HEK293 (cell line): Measurements from ENCODE around the gene ACCSL.

Source experiments
- CTCF ChIA-PET: fragments of 350-600 bp; formaldehyde crosslinking; extraction: SDS; loops from one replicate; lab custom pipeline; 2021; ENCODE audit warnings: antibody characterized with exemption; lab: Yijun Ruan, JAX
- POLR2A ChIA-PET: fragments of 300-600 bp; formaldehyde crosslinking; extraction: SDS; loops from one replicate; lab custom pipeline; 2020; ENCODE audit warnings: antibody characterized with exemption, inconsistent platforms; lab: Yijun Ruan, JAX
- H3K27ac ChIP-seq: fragments of 200-500 bp; sonication (Bioruptor generic); 2 replicates; pipeline ENCODE4 v1.5.1; 2014; ENCODE audit warnings: low read depth, low read length, control low read depth, inconsistent platforms; ENCODE audit errors: extremely low read depth
- H3K36me3 ChIP-seq, 2 experiments: fragments of 200-500 bp in 1 of 2; sonication (Bioruptor generic) in 1 of 2; 1 replicate in 1 of 2; 2 replicates in 1 of 2; pipeline ENCODE4 v1.5.1; 2014 to 2017; ENCODE audit warnings: inconsistent platforms in 2 of 2, low read length in 2 of 2; ENCODE audit not compliant: control insufficient read depth in 2 of 2, insufficient read depth in 1 of 2
- H3K4me1 ChIP-seq: fragments of 200-500 bp; sonication (Bioruptor generic); 2 replicates; pipeline ENCODE4 v1.5.1; 2014; ENCODE audit warnings: mild to moderate bottlenecking, low read length, inconsistent platforms; ENCODE audit not compliant: control insufficient read depth, insufficient read depth
- H3K4me3 ChIP-seq: 2 replicates; pipeline ENCODE4 v1.5.1; 2011; ENCODE audit warnings: low read depth, mild to moderate bottlenecking, control low read depth, low read length, moderate library complexity
- H3K9me3 ChIP-seq: fragments of 200-500 bp; sonication (Bioruptor generic); 2 replicates; pipeline ENCODE4 v1.5.1; 2014; ENCODE audit warnings: low read depth, low read length, inconsistent platforms; ENCODE audit not compliant: control insufficient read depth, insufficient read depth
- MYNN ChIP-seq: fragments of 450-650 bp; formaldehyde crosslinking; IDR thresholded peaks from 2 replicates; pipeline ENCODE4 v1.5.1; 2016; ENCODE audit warnings: missing biosample characterization, missing genetic modification characterization, borderline replicate concordance
- REPIN1 ChIP-seq: fragments of 450-650 bp; formaldehyde crosslinking; IDR thresholded peaks from 2 replicates; pipeline ENCODE4 v1.5.1; 2017; ENCODE audit warnings: missing biosample characterization, missing genetic modification characterization, low read depth
- ZBTB48 ChIP-seq: fragments of 450-650 bp; formaldehyde crosslinking; IDR thresholded peaks from 2 replicates; pipeline ENCODE4 v1.5.1; 2016; ENCODE audit warnings: missing biosample characterization, missing genetic modification characterization
- ZFP69B ChIP-seq: fragments of 450-650 bp; formaldehyde crosslinking; IDR thresholded peaks from 2 replicates; pipeline ENCODE4 v1.5.1; 2016; ENCODE audit warnings: missing biosample characterization, missing genetic modification characterization
- ZIC2 ChIP-seq: fragments of 450-650 bp; formaldehyde crosslinking; IDR thresholded peaks from 2 replicates; pipeline ENCODE4 v1.5.1; 2016; ENCODE audit warnings: missing biosample characterization, missing genetic modification characterization
- ZNF121 ChIP-seq: fragments of 450-650 bp; formaldehyde crosslinking; IDR thresholded peaks from 2 replicates; pipeline ENCODE4 v1.5.1; 2016; ENCODE audit warnings: missing biosample characterization, missing genetic modification characterization
- ZNF175 ChIP-seq: fragments of 450-650 bp; formaldehyde crosslinking; IDR thresholded peaks from 2 replicates; pipeline ENCODE4 v1.5.1; 2016; ENCODE audit warnings: missing biosample characterization, missing genetic modification characterization
- ZNF366 ChIP-seq: fragments of 450-650 bp; formaldehyde crosslinking; conservative IDR thresholded peaks from 2 replicates; pipeline ENCODE4 v1.5.1; 2016; ENCODE audit warnings: missing biosample characterization, missing genetic modification characterization
- ZNF48 ChIP-seq: fragments of 450-650 bp; formaldehyde crosslinking; IDR thresholded peaks from 2 replicates; pipeline ENCODE4 v1.5.1; 2016; ENCODE audit warnings: missing biosample characterization, missing genetic modification characterization
- ZNF654 ChIP-seq: fragments of 450-650 bp; formaldehyde crosslinking; IDR thresholded peaks from 2 replicates; pipeline ENCODE4 v1.5.1; 2016; ENCODE audit warnings: low read depth, missing biosample characterization, missing genetic modification characterization
- ZSCAN18 ChIP-seq: fragments of 450-650 bp; formaldehyde crosslinking; IDR thresholded peaks from 2 replicates; pipeline ENCODE4 v1.5.1; 2016; ENCODE audit warnings: missing biosample characterization, missing genetic modification characterization

The ACCSL gene

GRCh38 chr11:44029977-44030911 lies 17.5 kb upstream of the ACCSL start:
- CTCF ChIA-PET, result no interaction called here
- Histone ChIP-seq H3K27ac (no peak overlapping the region), H3K9me3 (no peaks in the 10 kb centered on the region), H3K36me3 (no peaks in the 10 kb centered on the region), H3K4me3 (no peak overlapping the region), H3K4me1 (no peaks in the 10 kb centered on the region)
- POLR2A ChIA-PET, result no interaction called here
- TF ChIP-seq ZNF121 (tag by site-specific recombination) (no peak), ZIC2 (tag by site-specific recombination) (peak; percentile 15; the same call in 1 of the 2 replicates)

GRCh38 chr11:44030996-44031395 lies 16.8 kb upstream of the ACCSL start:
- no peaks in the 10 kb centered on the region for H3K9me3 ChIP-seq
- ChIA-PET CTCF (interaction anchor here (0.5 to 0.6 kb wide), 2 partner anchors 60 to 531 kb away, joined by 3 read pairs; no protein-coding TSS in a partner anchor), POLR2A (no interaction called here)
- TF ChIP-seq ZFP69B (tag by site-specific recombination) (no peak), MYNN (tag by site-specific recombination) (no peak), ZNF48 (no peak), ZNF654 (tag by site-specific recombination) (no peak), ZNF366 (tag by site-specific recombination) (no peak)
- H3K4me1 ChIP-seq, result no peaks in the 10 kb centered on the region
- no peaks in the 10 kb centered on the region for H3K36me3 ChIP-seq
- no peak overlapping the region for H3K4me3 ChIP-seq
- H3K27ac ChIP-seq, result no peak overlapping the region

GRCh38 chr11:44031549-44031948 lies 16.2 kb upstream of the ACCSL start:
- TF ChIP-seq REPIN1 (tag by site-specific recombination) (no peak), ZSCAN18 (tag by site-specific recombination) (no peak), ZBTB48 (tag by site-specific recombination) (no peak)
- POLR2A ChIA-PET, result no interaction called here
- no peaks in the 10 kb centered on the region for H3K9me3 ChIP-seq
- no peak overlapping the region for H3K4me3 ChIP-seq
- no peaks in the 10 kb centered on the region for H3K4me1 ChIP-seq
- H3K36me3 ChIP-seq, result no peaks in the 10 kb centered on the region
- no peak overlapping the region for H3K27ac ChIP-seq
- CTCF ChIA-PET, result interaction anchor here (0.5 to 1.4 kb wide), 3 partner anchors 60 to 531 kb away, joined by 3 to 4 read pairs (median 3); no protein-coding TSS in a partner anchor

- POLR2A ChIA-PET, result no interaction called here
- H3K4me3 ChIP-seq, result no peak overlapping the region
- no peaks in the 10 kb centered on the region for H3K4me1 ChIP-seq
- H3K9me3 ChIP-seq, result no peaks in the 10 kb centered on the region
- H3K36me3 ChIP-seq, result no peaks in the 10 kb centered on the region
- H3K27ac ChIP-seq, result no peak overlapping the region
- TF ChIP-seq ZNF175 (tag by site-specific recombination), result no peak
- CTCF ChIA-PET, result interaction anchor here (0.6 to 1.4 kb wide), 3 partner anchors 78 to 104 kb away, joined by 3 to 4 read pairs (median 3); no protein-coding TSS in a partner anchor
These were observed 15.3 kb upstream of the ACCSL start for GRCh38 chr11:44032299-44033085.
